H4 (cell line): Measurements from ENCODE around the gene REPIN1. TPM values are rescaled to one million over a fixed set of nuclear protein-coding genes. Genes with fewer than 3 reads are reported as not detected.

Experiments
- DNase-seq: peaks from one replicate; pipeline ENCODE4 v3.0.0-alpha.2; 2015; ENCODE audit warnings: low spot score
- total RNA-seq: library from RNA; depleted of rRNA; stranded (reverse); fragments of >200 nt; shearing (Covaris generic); gene quantifications from 2 replicates; pipeline ENCODE4 v1.2.3, GENCODE V29; 2014

REPIN1 gene
- total RNA-seq, 1 experiment from 2014 or later, result 40.4 TPM

- no peak for DNase-seq
These were observed 27.8 kb downstream of the REPIN1 start for GRCh38 chr7:150396426-150396825.

GRCh38 chr7:150396851-150397260 lies 28.2 kb downstream of the REPIN1 start:
- DNase-seq, result no peak

GRCh38 chr7:150397346-150398107 lies 28.9 kb downstream of the REPIN1 start:
- no peak for DNase-seq

- no peak for DNase-seq
These were observed 29.7 kb downstream of the REPIN1 start for GRCh38 chr7:150398108-150398964.

GRCh38 chr7:150398965-150399320 lies 30.3 kb downstream of the REPIN1 start:
- no peak for DNase-seq

GRCh38 chr7:150399421-150400007 lies 30.9 kb downstream of the REPIN1 start:
- no peak for DNase-seq

GRCh38 chr7:150400008-150400787 lies 31.6 kb downstream of the REPIN1 start:
- DNase-seq, result peak; percentile 50

- DNase-seq, result no peak
These were observed 32.3 kb downstream of the REPIN1 start for GRCh38 chr7:150400788-150401423.

GRCh38 chr7:150401424-150401790 lies 32.8 kb downstream of the REPIN1 start:
- no peak for DNase-seq

GRCh38 chr7:150401861-150402631 lies 33.4 kb downstream of the REPIN1 start:
- no peak for DNase-seq

GRCh38 chr7:150402671-150403321 lies 34.2 kb downstream of the REPIN1 start:
- DNase-seq, result no peak

GRCh38 chr7:150403376-150404171 lies 35.0 kb downstream of the REPIN1 start:
- no peak for DNase-seq

- DNase-seq, result no peak
These were observed 35.7 kb downstream of the REPIN1 start for GRCh38 chr7:150404172-150404804.

GRCh38 chr7:150404805-150405583 lies 36.4 kb downstream of the REPIN1 start:
- peak; percentile 70 for DNase-seq

GRCh38 chr7:150405584-150406311 lies 37.1 kb downstream of the REPIN1 start:
- no peak for DNase-seq

- no peak for DNase-seq
These were observed 37.6 kb downstream of the REPIN1 start for GRCh38 chr7:150406312-150406566.

GRCh38 chr7:150406567-150407421 lies 38.2 kb downstream of the REPIN1 start:
- DNase-seq, result no peak
